IMR-90 (cell line): ENCODE results near the gene CD164L2. TPM values are rescaled to one million over a fixed set of nuclear protein-coding genes. Genes with fewer than 3 reads are reported as not detected.

Experiments used
- ATAC-seq: fragments of 200-7000 bp; cut with Tn5 transposase; 2 replicates; pipeline ENCODE4 v1.9.1; 2020; ENCODE audit warnings: low read depth, mild to moderate bottlenecking, moderate library complexity
- BruUV-seq: library from RNA; stranded (reverse); fragments of 400-500 nt; replicated peaks from 2 replicates; lab custom pipeline; 2021; lab: Mats Ljungman, UMichigan
- CTCF ChIA-PET: fragments of 300-600 bp; formaldehyde crosslinking; extraction: SDS; loops from one replicate; lab custom pipeline; 2021; ENCODE audit warnings: antibody characterized with exemption; lab: Yijun Ruan, JAX
- POLR2A ChIA-PET: fragments of 300-600 bp; sonication (Branson Sonifier 250); formaldehyde crosslinking; loops from one replicate; lab custom pipeline; 2022; ENCODE audit warnings: antibody characterized with exemption; ENCODE audit not compliant: unreplicated experiment; lab: Charles Lee
- DNase-seq: peaks from one replicate; pipeline ENCODE4 v3.0.0; 2013
- H2AFZ ChIP-seq: replicated peaks from 2 replicates; pipeline ENCODE3; 2013; ENCODE audit warnings: low read length, mild to moderate bottlenecking; ENCODE audit not compliant: poor library complexity
- H2AK5ac ChIP-seq: 2 replicates; pipeline ENCODE4 v1.6.1; 2013; ENCODE audit warnings: low read depth, low read length, inconsistent platforms
- H2AK9ac ChIP-seq: replicated peaks from 2 replicates; pipeline ENCODE3; 2013; ENCODE audit warnings: mild to moderate bottlenecking, low read depth, low read length, moderate library complexity; ENCODE audit not compliant: poor library complexity
- H2BK120ac ChIP-seq: 2 replicates; pipeline ENCODE4 v1.6.1; 2013; ENCODE audit warnings: low read depth, low read length, inconsistent platforms
- H2BK15ac ChIP-seq: 3 replicates; pipeline ENCODE4 v1.6.1; 2013; ENCODE audit warnings: low read depth, low read length, inconsistent platforms
- H2BK20ac ChIP-seq: 2 replicates; pipeline ENCODE4 v1.6.1; 2013; ENCODE audit warnings: low read depth, mild to moderate bottlenecking, inconsistent platforms, low read length, moderate library complexity
- H2BK5ac ChIP-seq: 2 replicates; pipeline ENCODE4 v1.6.1; 2013; ENCODE audit warnings: mild to moderate bottlenecking, low read depth, low read length, inconsistent platforms; ENCODE audit not compliant: poor library complexity, severe bottlenecking
- H3K14ac ChIP-seq: replicated peaks from 2 replicates; pipeline ENCODE4 v1.6.1; 2013; ENCODE audit warnings: low read depth, low read length, inconsistent platforms
- H3K18ac ChIP-seq: 2 replicates; pipeline ENCODE4 v1.6.1; 2013; ENCODE audit warnings: low read depth, low read length, control low read depth
- H3K23ac ChIP-seq: 2 replicates; pipeline ENCODE4 v1.6.1; 2013; ENCODE audit warnings: low read depth, low read length, inconsistent platforms
- H3K27ac ChIP-seq: 2 replicates; pipeline ENCODE4 v1.5.1; 2013; ENCODE audit warnings: mild to moderate bottlenecking, control low read depth, low read length; ENCODE audit not compliant: insufficient read depth
- H3K27me3 ChIP-seq: 2 replicates; pipeline ENCODE4 v1.6.1; 2013; ENCODE audit warnings: low read length; ENCODE audit not compliant: control insufficient read depth, insufficient read depth
- H3K36me3 ChIP-seq: 2 replicates; pipeline ENCODE4 v1.6.1; 2013; ENCODE audit warnings: low read length, mixed read lengths; ENCODE audit not compliant: control insufficient read depth, insufficient read depth
- H3K4ac ChIP-seq: 2 replicates; pipeline ENCODE4 v1.6.1; 2013; ENCODE audit warnings: low read depth, low read length, inconsistent platforms
- H3K4me1 ChIP-seq: 2 replicates; pipeline ENCODE4 v1.6.1; 2013; ENCODE audit warnings: low read length, mixed read lengths; ENCODE audit not compliant: control insufficient read depth, insufficient read depth
- H3K4me2 ChIP-seq: 2 replicates; pipeline ENCODE4 v1.6.1; 2013; ENCODE audit warnings: low read depth, mild to moderate bottlenecking, control low read depth, low read length, moderate library complexity
- H3K4me3 ChIP-seq: 2 replicates; pipeline ENCODE4 v1.5.1; 2013; ENCODE audit warnings: low read depth, mild to moderate bottlenecking, control low read depth, low read length, moderate library complexity; ENCODE audit not compliant: insufficient read depth
- H3K56ac ChIP-seq: 2 replicates; pipeline ENCODE4 v1.6.1; 2013; ENCODE audit warnings: low read length, inconsistent platforms; ENCODE audit not compliant: insufficient read depth; ENCODE audit errors: extremely low read depth
- H3K79me1 ChIP-seq, 2 experiments: 2 replicates each; pipeline ENCODE4 v1.6.1; 2013; ENCODE audit warnings: low read length in 2 of 2, inconsistent platforms in 1 of 2, low read depth in 1 of 2
- H3K9ac ChIP-seq: 2 replicates; pipeline ENCODE4 v1.6.1; 2013; ENCODE audit warnings: low read depth, low read length, control low read depth
- H3K9me1 ChIP-seq: 2 replicates; pipeline ENCODE4 v1.6.1; 2013; ENCODE audit warnings: low read length, inconsistent platforms; ENCODE audit not compliant: insufficient read depth
- H3K9me3 ChIP-seq: 2 replicates; pipeline ENCODE4 v1.6.1; 2013; ENCODE audit warnings: low read length; ENCODE audit not compliant: control insufficient read depth, insufficient read depth
- H4K20me1 ChIP-seq: 2 replicates; pipeline ENCODE4 v1.6.1; 2013; ENCODE audit warnings: low read length, inconsistent platforms; ENCODE audit not compliant: insufficient read depth
- H4K5ac ChIP-seq: 2 replicates; pipeline ENCODE4 v1.6.1; 2013; ENCODE audit warnings: mild to moderate bottlenecking, low read depth, low read length, control low read depth
- H4K8ac ChIP-seq, 2 experiments: 2 replicates each; pipeline ENCODE4 v1.6.1; 2013; ENCODE audit warnings: low read depth in 2 of 2, low read length in 2 of 2, control low read depth in 1 of 2, inconsistent platforms in 1 of 2
- H4K91ac ChIP-seq: 2 replicates; pipeline ENCODE4 v1.6.1; 2013; ENCODE audit warnings: low read depth, low read length, inconsistent platforms; ENCODE audit not compliant: insufficient read depth
- BHLHE40 ChIP-seq: fragments of 150-350 bp; IDR thresholded peaks from 2 replicates; pipeline ENCODE4 v1.6.1; 2016; ENCODE audit warnings: mild to moderate bottlenecking, low read depth, low read length
- CEBPB ChIP-seq: IDR thresholded peaks from 2 replicates; pipeline ENCODE4 v1.6.1; 2012; ENCODE audit warnings: low read depth, low read length, improper control_type of control experiment
- CHD1 ChIP-seq: IDR thresholded peaks from 2 replicates; pipeline ENCODE4 v1.6.1; 2012; ENCODE audit warnings: low read depth, low read length, improper control_type of control experiment
- FOS ChIP-seq: fragments of 150-350 bp; IDR thresholded peaks from 2 replicates; pipeline ENCODE4 v1.6.1; 2016; ENCODE audit warnings: low read depth, low read length
- MAFK ChIP-seq: IDR thresholded peaks from 2 replicates; pipeline ENCODE4 v1.6.1; 2012; ENCODE audit warnings: low read depth, low read length, improper control_type of control experiment
- MAZ ChIP-seq: IDR thresholded peaks from 2 replicates; pipeline ENCODE4 v1.6.1; 2012; ENCODE audit warnings: low read depth, mild to moderate bottlenecking, low read length, improper control_type of control experiment, moderate library complexity, borderline replicate concordance
- MXI1 ChIP-seq: IDR thresholded peaks from 2 replicates; pipeline ENCODE4 v1.6.1; 2012; ENCODE audit warnings: low read depth, mild to moderate bottlenecking, low read length, moderate library complexity, borderline replicate concordance
- NFE2L2 ChIP-seq: fragments of 150-350 bp; IDR thresholded peaks from 2 replicates; pipeline ENCODE4 v1.6.1; 2016; ENCODE audit warnings: low read depth, mild to moderate bottlenecking, low read length
- POLR2A ChIP-seq: IDR thresholded peaks from 2 replicates; pipeline ENCODE4 v1.6.1; 2012; ENCODE audit warnings: mild to moderate bottlenecking, low read depth, low read length
- RAD21 ChIP-seq: IDR thresholded peaks from 2 replicates; pipeline ENCODE4 v1.6.1; 2012; ENCODE audit warnings: low read length, improper control_type of control experiment
- RCOR1 ChIP-seq: IDR thresholded peaks from 2 replicates; pipeline ENCODE4 v1.6.1; 2012; ENCODE audit warnings: mild to moderate bottlenecking, low read length, improper control_type of control experiment; ENCODE audit not compliant: insufficient replicate concordance
- RFX5 ChIP-seq: IDR thresholded peaks from 2 replicates; pipeline ENCODE4 v1.8.0; 2012; ENCODE audit warnings: low read depth, mild to moderate bottlenecking, low read length, moderate library complexity
- SMC3 ChIP-seq: fragments of 150-350 bp; IDR thresholded peaks from 2 replicates; pipeline ENCODE4 v1.6.1; 2016; ENCODE audit warnings: low read depth, mild to moderate bottlenecking, antibody characterized with exemption, low read length, moderate library complexity
- USF2 ChIP-seq: fragments of 150-350 bp; IDR thresholded peaks from 2 replicates; pipeline ENCODE4 v1.6.1; 2017; ENCODE audit warnings: mild to moderate bottlenecking, antibody characterized with exemption, low read length, low read depth
- WGBS, 2 experiments: methylation state at CpG; one replicate each; pipeline versions ENCODE4 v1.1.5 to v1.1.7; 2013; ENCODE audit warnings: missing lambda C conversion rate in 2 of 2; ENCODE audit not compliant: insufficient read length in 1 of 2; ENCODE audit errors: extremely low coverage in 2 of 2; 5-methylcytosine and 5-hydroxymethylcytosine counted together
- dilution Hi-C: fragments of 300-500 bp; cut with HindIII; formaldehyde crosslinking; loops from one replicate; pipeline ENCODE4 v1.14.3; 2018; ENCODE audit warnings: low sequenced_read_pairs; ENCODE audit not compliant: unreplicated experiment
- in situ Hi-C: fragments of 300-500 bp; cut with MboI; formaldehyde crosslinking; loops from 3 replicates; pipeline ENCODE4 v1.14.3; 2019; ENCODE audit warnings: low sequenced_read_pairs, inconsistent platforms, mixed read lengths
- intact Hi-C: fragments of 100-400 bp; cut with micrococcal nuclease; formaldehyde crosslinking; loops from 2 replicates; pipeline ENCODE4 v1.10.0; 2022
- polyA plus RNA-seq, 3 experiments: library from polyadenylated mRNA; depleted of rRNA; stranded (reverse); fragments of >200 nt; gene quantifications; 2 replicates each; pipeline ENCODE4 v1.2.3, GENCODE V29; 2012; ENCODE audit warnings: low replicate concordance in 1 of 3
- total RNA-seq: library from RNA; depleted of rRNA; stranded (reverse); fragments of >200 nt; gene quantifications from 2 replicates; pipeline ENCODE4 v1.2.3, GENCODE V29; 2012
- TF ChIP-seq, protein P1 (sequence below): fragments of 150-350 bp; IDR thresholded peaks from 2 replicates; pipeline ENCODE4 v1.6.1; 2016; ENCODE audit warnings: low read depth, mild to moderate bottlenecking, low read length, moderate library complexity, borderline replicate concordance

The CD164L2 gene
- total and polyA plus RNA-seq, 2 of the 4 experiments (the other 2 are of a cell fraction): not detected

GRCh38 chr1:27392096-27392777 lies 9.1 kb upstream of the CD164L2 start, which contains the start of gene GPR3:
GPR3 (plus strand) TSS chr1:27392622; CDS start chr1:27393799, 1,177 bp downstream.
- Histone ChIP-seq H3K18ac (no peak within 1 kb of the TSS; the same call in 1 of the 2 replicates), H4K20me1 (no peaks in the 10 kb centered on the region), H3K23ac (peak within 1 kb of the TSS; percentile 83), H3K9me1 (peaks cover 20% of the 10 kb centered on the region), H3K4me1 (peaks cover 15% of the 10 kb centered on the region), H3K9me3 (no peaks in the 10 kb centered on the region), H4K8ac (peak within 1 kb of the TSS; percentile 69 to 83), H3K27me3 (no peaks in the 10 kb centered on the region), H2BK15ac (peak within 1 kb of the TSS; percentile 65; the same call in 1 of the 3 replicates), H3K56ac (peak within 1 kb of the TSS; percentile 75), H3K36me3 (no peaks in the 10 kb centered on the region; the same call in 1 of the 2 replicates), H2BK120ac (peak within 1 kb of the TSS; percentile 52), H3K9ac (peak within 1 kb of the TSS; percentile 60), H2AFZ (peak within 1 kb of the TSS; percentile 98), H4K91ac (peak within 1 kb of the TSS; percentile 77), H3K4ac (peak within 1 kb of the TSS; percentile 69), H4K5ac (peak within 1 kb of the TSS; percentile 29; the same call in 1 of the 2 replicates), H2AK9ac (peak within 1 kb of the TSS; percentile 93), H3K14ac (peak within 1 kb of the TSS; percentile 82), H3K27ac (peak within 1 kb of the TSS; percentile 52; the same call in 1 of the 2 replicates), H2BK20ac (peak within 1 kb of the TSS; percentile 54; the same call in 1 of the 2 replicates), H3K79me1 (peaks cover 0 to 28% of the 10 kb centered on the region in 2 experiments; a peak in 3 of 4 replicates), H2AK5ac (peak within 1 kb of the TSS; percentile 87), H2BK5ac (peak within 1 kb of the TSS; percentile 22), H3K4me3 (peak within 1 kb of the TSS; percentile 63), H3K4me2 (peak within 1 kb of the TSS; percentile 85)
- DNase-seq (peak; percentile 91), ATAC-seq (peak; percentile 92)
- in situ Hi-C loops: loop anchor here (5.0 to 10.0 kb wide), 2 partner anchors 90 to 287 kb away; no protein-coding TSS in a partner anchor
- 2% methylated on average over 38 of the region's 69 CpGs; no CpG with 5 or more reads in 1 of the 2 experiments for WGBS, 2 experiments
- ChIA-PET CTCF (interaction anchor here (1.0 to 3.6 kb wide), 3 partner anchors 26 to 277 kb away, joined by 3 to 16 read pairs (median 9); partner anchors contain the start of gene MAP3K6), POLR2A (interaction anchor here (1.2 kb wide), 1 partner anchor 27 kb away, joined by 3 read pairs; no protein-coding TSS in a partner anchor)
- intact Hi-C loops: loop anchor here (1.0 to 10.0 kb wide), 4 partner anchors 197 to 290 kb away; no protein-coding TSS in a partner anchor
- BruUV-seq: no TSS peak
- dilution Hi-C loops: no loop called here
- no peak for TF ChIP-seq RCOR1
- 0 out of 2 replicates have a peak, but pooled peaks have one; percentile 31 for TF ChIP-seq MXI1
- TF ChIP-seq CEBPB: no peak
- peak; percentile 86 for TF ChIP-seq FOS
- peak; percentile 84 for TF ChIP-seq POLR2A
- TF ChIP-seq RAD21: peak; percentile 40
- TF ChIP-seq RFX5: peak; percentile 57; the same call in 1 of the 2 replicates
- no peak for TF ChIP-seq USF2
- TF ChIP-seq MAZ: peak; percentile 87
- TF ChIP-seq NFE2L2: no peak
- TF ChIP-seq SMC3: peak; percentile 54
- TF ChIP-seq CHD1: no peak
- TF ChIP-seq, protein P1, sequence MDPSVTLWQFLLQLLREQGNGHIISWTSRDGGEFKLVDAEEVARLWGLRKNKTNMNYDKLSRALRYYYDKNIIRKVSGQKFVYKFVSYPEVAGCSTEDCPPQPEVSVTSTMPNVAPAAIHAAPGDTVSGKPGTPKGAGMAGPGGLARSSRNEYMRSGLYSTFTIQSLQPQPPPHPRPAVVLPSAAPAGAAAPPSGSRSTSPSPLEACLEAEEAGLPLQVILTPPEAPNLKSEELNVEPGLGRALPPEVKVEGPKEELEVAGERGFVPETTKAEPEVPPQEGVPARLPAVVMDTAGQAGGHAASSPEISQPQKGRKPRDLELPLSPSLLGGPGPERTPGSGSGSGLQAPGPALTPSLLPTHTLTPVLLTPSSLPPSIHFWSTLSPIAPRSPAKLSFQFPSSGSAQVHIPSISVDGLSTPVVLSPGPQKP: no peak
- no peak for TF ChIP-seq MAFK
- 0 out of 2 replicates have a peak, but pooled peaks have one; percentile 11 for TF ChIP-seq BHLHE40
